Measurements from ENCODE around the gene RPS19. TPM values are rescaled to one million over a fixed set of nuclear protein-coding genes. Genes with fewer than 3 reads are reported as not detected.

RPS19 gene
- total RNA-seq, 1 donor from 2014 or later = 2,232 TPM

- no peak for DNase-seq (ENCODE audit: low spot score, unreplicated experiment)
- H3K27ac Mint-ChIP-seq = no peak overlapping the region
- H3K27me3 Mint-ChIP-seq = peaks cover 61% of the 10 kb centered on the region
- TF ChIP-seq CTCF (IDR thresholded peaks at IDR 0.05; ENCODE audit: unreplicated experiment) = no peak
- no peaks in the 10 kb centered on the region for H3K9me3 Mint-ChIP-seq (ENCODE audit: low read depth)
- no peak overlapping the region for H3K4me3 Mint-ChIP-seq (ENCODE audit: low read depth)
- H3K4me1 Mint-ChIP-seq (ENCODE audit: low read depth) = no peaks in the 10 kb centered on the region
- no peaks in the 10 kb centered on the region for H3K36me3 Mint-ChIP-seq (ENCODE audit: insufficient read depth)
These were observed 6.3 kb upstream of the RPS19 start for GRCh38 chr19:41853768-41854167.

- DNase-seq (ENCODE audit: low spot score, unreplicated experiment) = no peak
- H3K27me3 Mint-ChIP-seq = peaks cover 22% of the 10 kb centered on the region
- TF ChIP-seq CTCF (IDR thresholded peaks at IDR 0.05; ENCODE audit: unreplicated experiment) = no peak
- H3K4me3 Mint-ChIP-seq (ENCODE audit: low read depth) = peak overlapping the region; percentile 87
- no peaks in the 10 kb centered on the region for H3K9me3 Mint-ChIP-seq (ENCODE audit: low read depth)
- peaks cover 29% of the 10 kb centered on the region for H3K4me1 Mint-ChIP-seq (ENCODE audit: low read depth)
- peak overlapping the region; percentile 99 for H3K27ac Mint-ChIP-seq
- peaks cover 25% of the 10 kb centered on the region for H3K36me3 Mint-ChIP-seq (ENCODE audit: insufficient read depth)
These were observed 840 bp upstream of the RPS19 start for GRCh38 chr19:41859213-41859617.

- H3K4me3 Mint-ChIP-seq (ENCODE audit: low read depth) = peak overlapping the region; percentile 87
- peak overlapping the region; percentile 95 for H3K27ac Mint-ChIP-seq
- H3K4me1 Mint-ChIP-seq (ENCODE audit: low read depth) = peaks cover 29% of the 10 kb centered on the region
- H3K27me3 Mint-ChIP-seq = peaks cover 9% of the 10 kb centered on the region
- peaks cover 32% of the 10 kb centered on the region for H3K36me3 Mint-ChIP-seq (ENCODE audit: insufficient read depth)
- no peak for TF ChIP-seq CTCF (IDR thresholded peaks at IDR 0.05; ENCODE audit: unreplicated experiment)
- no peaks in the 10 kb centered on the region for H3K9me3 Mint-ChIP-seq (ENCODE audit: low read depth)
- no peak for DNase-seq (ENCODE audit: low spot score, unreplicated experiment)
These were observed 512 bp downstream of the RPS19 start for GRCh38 chr19:41860419-41861115.

- peaks cover 29% of the 10 kb centered on the region for H3K4me1 Mint-ChIP-seq (ENCODE audit: low read depth)
- H3K36me3 Mint-ChIP-seq (ENCODE audit: insufficient read depth) = peaks cover 34% of the 10 kb centered on the region
- H3K9me3 Mint-ChIP-seq (ENCODE audit: low read depth) = no peaks in the 10 kb centered on the region
- no peak for DNase-seq (ENCODE audit: low spot score, unreplicated experiment)
- peak overlapping the region; percentile 95 for H3K27ac Mint-ChIP-seq
- no peak for TF ChIP-seq CTCF (IDR thresholded peaks at IDR 0.05; ENCODE audit: unreplicated experiment)
- peaks cover 4% of the 10 kb centered on the region for H3K27me3 Mint-ChIP-seq
- peak overlapping the region; percentile 87 for H3K4me3 Mint-ChIP-seq (ENCODE audit: low read depth)
These were observed 1.2 kb downstream of the RPS19 start for GRCh38 chr19:41861116-41861768.

- Mint-ChIP-seq H3K27me3 (peaks cover 4% of the 10 kb centered on the region), H3K9me3 (ENCODE audit: low read depth) (no peaks in the 10 kb centered on the region), H3K4me1 (ENCODE audit: low read depth) (peaks cover 29% of the 10 kb centered on the region), H3K4me3 (ENCODE audit: low read depth) (peak overlapping the region; percentile 87), H3K27ac (peak overlapping the region; percentile 95), H3K36me3 (ENCODE audit: insufficient read depth) (peaks cover 35% of the 10 kb centered on the region)
- no peak for DNase-seq (ENCODE audit: low spot score, unreplicated experiment)
- TF ChIP-seq CTCF (IDR thresholded peaks at IDR 0.05; ENCODE audit: unreplicated experiment) = no peak
These were observed 1.8 kb downstream of the RPS19 start for GRCh38 chr19:41861846-41862245.
